ENCODE data around the gene MRPS7. TPM values are rescaled to one million over a fixed set of nuclear protein-coding genes. Genes with fewer than 3 reads are reported as not detected.
"Not testable (repeated sequence)": the region's sequence is repeated elsewhere in the genome, so short reads cannot be mapped to it uniquely, and the experiment has no call there.

MRPS7 gene
- total RNA-seq, 1 donor from 2014 or later: 55.0 TPM

DNA sequence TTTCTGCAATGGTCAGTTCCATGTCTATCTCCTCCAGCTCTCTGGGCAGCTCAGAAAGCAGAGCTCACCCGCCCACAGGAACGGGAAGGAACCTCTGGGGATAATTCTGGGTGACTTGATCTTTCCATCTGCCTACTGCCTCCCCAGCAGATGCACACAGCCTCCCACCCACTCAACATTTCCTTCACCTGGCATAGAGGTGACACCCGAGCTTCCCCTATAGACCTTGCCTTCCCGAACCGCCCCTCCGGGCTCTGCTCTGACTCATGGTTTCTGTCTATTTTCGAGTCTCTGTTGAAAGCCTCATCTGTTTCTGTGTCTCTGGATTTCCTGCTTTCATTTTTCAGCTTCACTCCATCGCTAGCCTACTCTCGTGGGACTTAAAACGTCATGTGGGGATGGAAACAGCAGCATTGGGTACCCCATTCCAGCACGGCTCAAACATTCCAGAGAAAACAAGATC, 11.6 kb upstream of the MRPS7 start:
- Histone ChIP-seq H3K27ac (ENCODE audit: low read depth, low read length) (no peak overlapping the region), H2AFZ (ENCODE audit: low read depth, low read length) (no peak overlapping the region), H3K4me1 (ENCODE audit: insufficient read depth, low read length) (no peaks in the 10 kb centered on the region), H3K4me2 (ENCODE audit: low read length) (peak overlapping the region; percentile 73), H3K9ac (ENCODE audit: low read length) (peak overlapping the region; percentile 34), H3K79me2 (ENCODE audit: insufficient read depth, low read length) (peaks cover 45% of the 10 kb centered on the region), H3K9me3 (ENCODE audit: insufficient read depth, low read depth, low read length) (no peaks in the 10 kb centered on the region), H3K36me3 (ENCODE audit: insufficient read depth, low read length) (peaks cover 10% of the 10 kb centered on the region), H3K27me3 (ENCODE audit: insufficient read depth, low read length) (no peaks in the 10 kb centered on the region), H3K4me3 (ENCODE audit: insufficient read depth, low read depth, low read length) (peak overlapping the region; percentile 5), H4K20me1 (ENCODE audit: insufficient read depth, low read length) (peaks cover 56% of the 10 kb centered on the region)
- Mint-ChIP-seq H3K27ac (ENCODE audit: unreplicated experiment) (no peak overlapping the region), H3K4me3 (ENCODE audit: unreplicated experiment) (peak overlapping the region; percentile 31), H3K9me3 (ENCODE audit: unreplicated experiment) (no peaks in the 10 kb centered on the region), H3K27me3 (ENCODE audit: low read depth, unreplicated experiment) (no peaks in the 10 kb centered on the region), H3K4me1 (ENCODE audit: low read depth, unreplicated experiment) (peaks cover 10% of the 10 kb centered on the region), H3K36me3 (ENCODE audit: low read depth, unreplicated experiment) (peaks cover 9% of the 10 kb centered on the region)
- no peak for FAIRE-seq
- TF ChIP-seq, protein P1, sequence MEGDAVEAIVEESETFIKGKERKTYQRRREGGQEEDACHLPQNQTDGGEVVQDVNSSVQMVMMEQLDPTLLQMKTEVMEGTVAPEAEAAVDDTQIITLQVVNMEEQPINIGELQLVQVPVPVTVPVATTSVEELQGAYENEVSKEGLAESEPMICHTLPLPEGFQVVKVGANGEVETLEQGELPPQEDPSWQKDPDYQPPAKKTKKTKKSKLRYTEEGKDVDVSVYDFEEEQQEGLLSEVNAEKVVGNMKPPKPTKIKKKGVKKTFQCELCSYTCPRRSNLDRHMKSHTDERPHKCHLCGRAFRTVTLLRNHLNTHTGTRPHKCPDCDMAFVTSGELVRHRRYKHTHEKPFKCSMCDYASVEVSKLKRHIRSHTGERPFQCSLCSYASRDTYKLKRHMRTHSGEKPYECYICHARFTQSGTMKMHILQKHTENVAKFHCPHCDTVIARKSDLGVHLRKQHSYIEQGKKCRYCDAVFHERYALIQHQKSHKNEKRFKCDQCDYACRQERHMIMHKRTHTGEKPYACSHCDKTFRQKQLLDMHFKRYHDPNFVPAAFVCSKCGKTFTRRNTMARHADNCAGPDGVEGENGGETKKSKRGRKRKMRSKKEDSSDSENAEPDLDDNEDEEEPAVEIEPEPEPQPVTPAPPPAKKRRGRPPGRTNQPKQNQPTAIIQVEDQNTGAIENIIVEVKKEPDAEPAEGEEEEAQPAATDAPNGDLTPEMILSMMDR (IDR thresholded peaks at IDR 0.05; ENCODE audit: insufficient read depth, low read depth, low read length): no peak
- no peak for TF ChIP-seq EZH2 (IDR thresholded peaks at IDR 0.05; ENCODE audit: insufficient read depth, low read length)
- no peak for DNase-seq (ENCODE audit: low read depth)

DNA sequence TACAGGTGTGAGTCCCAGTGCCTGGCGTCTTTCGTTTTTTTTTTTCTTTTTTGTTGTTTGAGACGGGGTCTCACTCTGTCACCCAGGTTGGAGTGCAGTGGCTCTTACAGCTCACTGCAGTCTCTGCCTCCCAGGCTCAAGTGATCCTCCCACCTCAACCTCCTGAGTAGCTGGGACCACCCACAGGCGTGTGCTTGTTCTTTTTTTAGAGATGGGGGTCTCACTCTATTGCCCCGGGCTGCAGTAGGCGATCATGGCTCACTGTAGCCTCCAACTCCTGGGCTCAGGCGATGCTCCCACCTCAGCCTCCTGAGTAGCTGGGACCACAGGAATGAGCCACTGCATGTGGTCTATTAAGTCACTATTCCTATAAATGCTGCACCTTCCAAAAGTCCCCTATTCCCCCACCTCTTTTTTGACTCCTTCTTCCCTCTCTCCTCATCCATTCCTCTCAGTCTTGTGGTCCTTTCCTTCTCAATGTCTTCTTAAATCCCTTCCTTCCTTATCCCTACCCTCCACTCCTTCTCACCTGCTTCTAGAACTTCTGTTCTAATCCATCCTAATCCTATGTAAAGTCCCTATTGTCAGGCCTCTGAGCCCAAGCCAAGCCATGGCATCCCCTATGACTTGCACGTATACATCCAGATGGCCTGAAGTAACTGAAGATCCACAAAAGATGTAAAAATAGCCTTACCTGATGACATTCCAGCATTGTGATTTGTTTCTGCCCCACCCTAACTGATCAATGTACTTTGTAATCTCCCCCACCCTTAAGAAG, 9.5 kb upstream of the MRPS7 start:
- Histone ChIP-seq H2AFZ (ENCODE audit: low read depth, low read length) (no peak overlapping the region), H3K4me2 (ENCODE audit: low read length) (no peak overlapping the region), H3K4me1 (ENCODE audit: insufficient read depth, low read length) (no peaks in the 10 kb centered on the region), H3K27ac (ENCODE audit: low read depth, low read length) (no peak overlapping the region), H3K4me3 (ENCODE audit: insufficient read depth, low read depth, low read length) (no peak overlapping the region), H3K9me3 (ENCODE audit: insufficient read depth, low read depth, low read length) (no peaks in the 10 kb centered on the region), H4K20me1 (ENCODE audit: insufficient read depth, low read length) (peaks cover 39% of the 10 kb centered on the region), H3K9ac (ENCODE audit: low read length) (no peak overlapping the region), H3K79me2 (ENCODE audit: insufficient read depth, low read length) (peaks cover 49% of the 10 kb centered on the region), H3K27me3 (ENCODE audit: insufficient read depth, low read length) (no peaks in the 10 kb centered on the region), H3K36me3 (ENCODE audit: insufficient read depth, low read length) (no peaks in the 10 kb centered on the region)
- TF ChIP-seq EZH2 (IDR thresholded peaks at IDR 0.05; ENCODE audit: insufficient read depth, low read length): no peak
- TF ChIP-seq, protein P1 (IDR thresholded peaks at IDR 0.05; ENCODE audit: insufficient read depth, low read depth, low read length): no peak
- H3K4me1 Mint-ChIP-seq (ENCODE audit: low read depth, unreplicated experiment): peaks cover 19% of the 10 kb centered on the region
- H3K36me3 Mint-ChIP-seq (ENCODE audit: low read depth, unreplicated experiment): peaks cover 3% of the 10 kb centered on the region
- no peak for DNase-seq (ENCODE audit: low read depth)
- H3K27me3 Mint-ChIP-seq (ENCODE audit: low read depth, unreplicated experiment): no peaks in the 10 kb centered on the region
- no peak for FAIRE-seq
- H3K4me3 Mint-ChIP-seq (ENCODE audit: unreplicated experiment): no peak overlapping the region
- H3K9me3 Mint-ChIP-seq (ENCODE audit: unreplicated experiment): no peaks in the 10 kb centered on the region
- H3K27ac Mint-ChIP-seq (ENCODE audit: unreplicated experiment): no peak overlapping the region

DNA sequence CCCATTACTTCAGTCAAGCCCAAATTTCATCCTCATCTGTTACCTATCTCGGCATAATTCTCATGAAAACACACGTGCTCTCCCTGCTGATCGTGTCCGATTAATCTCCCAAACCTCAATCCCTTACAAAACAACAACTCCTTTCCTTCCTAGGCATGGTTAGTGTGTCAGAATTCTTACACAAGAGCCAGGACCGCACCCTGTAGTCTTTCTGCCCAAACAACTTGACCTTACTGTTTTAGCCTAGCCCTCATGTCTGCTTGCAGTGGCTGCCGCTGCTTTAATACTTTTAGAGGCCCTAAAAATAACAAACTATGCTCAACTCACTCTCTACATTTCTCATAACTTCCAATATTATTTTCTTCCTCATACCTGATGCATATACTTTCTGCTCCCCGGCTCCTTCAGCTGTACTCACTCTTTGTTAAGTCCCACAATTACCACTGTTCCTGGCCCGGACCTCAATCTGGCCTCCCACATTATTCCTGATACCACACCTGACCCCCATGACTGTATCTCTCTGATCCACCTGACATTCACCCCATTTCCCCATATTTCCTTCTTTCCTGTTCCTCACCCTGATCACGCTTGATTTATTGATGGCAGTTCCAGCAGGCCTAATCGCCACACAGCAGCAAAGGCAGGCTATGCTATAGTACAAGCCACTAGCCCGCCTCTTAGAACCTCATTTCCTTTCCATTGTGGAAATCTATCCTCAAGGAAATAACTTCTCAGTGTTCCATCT, 5.6 kb upstream of the MRPS7 start:
- H3K27me3 Mint-ChIP-seq (ENCODE audit: low read depth, unreplicated experiment); H3K36me3 Mint-ChIP-seq (ENCODE audit: low read depth, unreplicated experiment); H3K4me3 ChIP-seq (ENCODE audit: insufficient read depth, low read depth, low read length); H3K36me3 ChIP-seq (ENCODE audit: insufficient read depth, low read length); H3K27ac ChIP-seq (ENCODE audit: low read depth, low read length); H3K27me3 ChIP-seq (ENCODE audit: insufficient read depth, low read length); FAIRE-seq; H3K4me1 ChIP-seq (ENCODE audit: insufficient read depth, low read length); H3K9me3 ChIP-seq (ENCODE audit: insufficient read depth, low read depth, low read length); H3K9me3 Mint-ChIP-seq (ENCODE audit: unreplicated experiment); H3K4me3 Mint-ChIP-seq (ENCODE audit: unreplicated experiment); H3K9ac ChIP-seq (ENCODE audit: low read length); DNase-seq (ENCODE audit: low read depth); H3K4me2 ChIP-seq (ENCODE audit: low read length); H2AFZ ChIP-seq (ENCODE audit: low read depth, low read length): not testable (repeated sequence)
- peaks cover 50% of the 10 kb centered on the region for H3K79me2 ChIP-seq (ENCODE audit: insufficient read depth, low read length)
- Mint-ChIP-seq H3K27ac (ENCODE audit: unreplicated experiment) (peak overlapping the region; percentile 41), H3K4me1 (ENCODE audit: low read depth, unreplicated experiment) (peaks cover 19% of the 10 kb centered on the region)
- H4K20me1 ChIP-seq (ENCODE audit: insufficient read depth, low read length): peaks cover 37% of the 10 kb centered on the region

- not testable (repeated sequence) for H3K9me3 Mint-ChIP-seq (ENCODE audit: unreplicated experiment); H2AFZ ChIP-seq (ENCODE audit: low read depth, low read length); H3K27ac ChIP-seq (ENCODE audit: low read depth, low read length); H3K36me3 ChIP-seq (ENCODE audit: insufficient read depth, low read length); H3K9ac ChIP-seq (ENCODE audit: low read length); DNase-seq (ENCODE audit: low read depth); H3K4me3 ChIP-seq (ENCODE audit: insufficient read depth, low read depth, low read length); H3K27ac Mint-ChIP-seq (ENCODE audit: unreplicated experiment); FAIRE-seq; H3K27me3 Mint-ChIP-seq (ENCODE audit: low read depth, unreplicated experiment); H3K4me2 ChIP-seq (ENCODE audit: low read length); H3K27me3 ChIP-seq (ENCODE audit: insufficient read depth, low read length); H3K36me3 Mint-ChIP-seq (ENCODE audit: low read depth, unreplicated experiment); H3K9me3 ChIP-seq (ENCODE audit: insufficient read depth, low read depth, low read length); H3K4me3 Mint-ChIP-seq (ENCODE audit: unreplicated experiment)
- H3K4me1 ChIP-seq (ENCODE audit: insufficient read depth, low read length): peaks cover 10% of the 10 kb centered on the region
- peaks cover 26% of the 10 kb centered on the region for H4K20me1 ChIP-seq (ENCODE audit: insufficient read depth, low read length)
- H3K79me2 ChIP-seq (ENCODE audit: insufficient read depth, low read length): peaks cover 52% of the 10 kb centered on the region
- peaks cover 19% of the 10 kb centered on the region for H3K4me1 Mint-ChIP-seq (ENCODE audit: low read depth, unreplicated experiment)
Measured at GRCh38 chr17:75257228-75257627, 4.5 kb upstream of the MRPS7 start.
